ENCODE measurements around the gene C9.
"Not testable (repeated sequence)": the region's sequence is repeated elsewhere in the genome, so short reads cannot be mapped to it uniquely, and the experiment has no call there.

Gene C9

GRCh38 chr5:39319395-39319794, 44.9 kb downstream of the C9 start:
- Histone ChIP-seq H3K4me3 (ENCODE audit: insufficient read depth, low read length, poor library complexity, severe bottlenecking) (no peak overlapping the region), H3F3A (ENCODE audit: insufficient read depth) (no peaks in the 10 kb centered on the region), H3K9ac (ENCODE audit: low read length) (no peak overlapping the region), H3K36me3 (ENCODE audit: low read length) (no peaks in the 10 kb centered on the region), H4K20me1 (ENCODE audit: low read depth, low read length) (no peaks in the 10 kb centered on the region), H3K27ac (ENCODE audit: low read depth, low read length) (no peak overlapping the region), H3K4me2 (ENCODE audit: low read depth, low read length, poor library complexity, severe bottlenecking) (no peak overlapping the region), H3K9me3 (ENCODE audit: insufficient read depth, low read length) (no peaks in the 10 kb centered on the region), H2AFZ (ENCODE audit: low read depth, low read length, severe bottlenecking) (no peak overlapping the region), H3K27me3 (ENCODE audit: low read length) (no peaks in the 10 kb centered on the region), H3K79me2 (ENCODE audit: insufficient read depth, low read length) (no peaks in the 10 kb centered on the region), H3K9me2 (replicated peaks; ENCODE audit: insufficient read depth, low read length) (no peaks in the 10 kb centered on the region)
- no peak for TF ChIP-seq EZH2phosphoT487 (conservative IDR thresholded peaks at IDR 0.05; ENCODE audit: low read length)
- TF ChIP-seq, protein P1, sequence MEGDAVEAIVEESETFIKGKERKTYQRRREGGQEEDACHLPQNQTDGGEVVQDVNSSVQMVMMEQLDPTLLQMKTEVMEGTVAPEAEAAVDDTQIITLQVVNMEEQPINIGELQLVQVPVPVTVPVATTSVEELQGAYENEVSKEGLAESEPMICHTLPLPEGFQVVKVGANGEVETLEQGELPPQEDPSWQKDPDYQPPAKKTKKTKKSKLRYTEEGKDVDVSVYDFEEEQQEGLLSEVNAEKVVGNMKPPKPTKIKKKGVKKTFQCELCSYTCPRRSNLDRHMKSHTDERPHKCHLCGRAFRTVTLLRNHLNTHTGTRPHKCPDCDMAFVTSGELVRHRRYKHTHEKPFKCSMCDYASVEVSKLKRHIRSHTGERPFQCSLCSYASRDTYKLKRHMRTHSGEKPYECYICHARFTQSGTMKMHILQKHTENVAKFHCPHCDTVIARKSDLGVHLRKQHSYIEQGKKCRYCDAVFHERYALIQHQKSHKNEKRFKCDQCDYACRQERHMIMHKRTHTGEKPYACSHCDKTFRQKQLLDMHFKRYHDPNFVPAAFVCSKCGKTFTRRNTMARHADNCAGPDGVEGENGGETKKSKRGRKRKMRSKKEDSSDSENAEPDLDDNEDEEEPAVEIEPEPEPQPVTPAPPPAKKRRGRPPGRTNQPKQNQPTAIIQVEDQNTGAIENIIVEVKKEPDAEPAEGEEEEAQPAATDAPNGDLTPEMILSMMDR (IDR thresholded peaks at IDR 0.05; ENCODE audit: insufficient read depth, low read length, poor library complexity, severe bottlenecking): no peak

- not testable (repeated sequence) for H4K20me1 ChIP-seq (ENCODE audit: low read depth, low read length); H3K9me2 ChIP-seq (replicated peaks; ENCODE audit: insufficient read depth, low read length); H3F3A ChIP-seq (ENCODE audit: insufficient read depth); H2AFZ ChIP-seq (ENCODE audit: low read depth, low read length, severe bottlenecking); H3K9me3 ChIP-seq (ENCODE audit: insufficient read depth, low read length); H3K4me3 ChIP-seq (ENCODE audit: insufficient read depth, low read length, poor library complexity, severe bottlenecking); H3K4me2 ChIP-seq (ENCODE audit: low read depth, low read length, poor library complexity, severe bottlenecking); H3K36me3 ChIP-seq (ENCODE audit: low read length); H3K9ac ChIP-seq (ENCODE audit: low read length); H3K27me3 ChIP-seq (ENCODE audit: low read length); H3K27ac ChIP-seq (ENCODE audit: low read depth, low read length); H3K79me2 ChIP-seq (ENCODE audit: insufficient read depth, low read length)
Measured at GRCh38 chr5:39316464-39316863, 47.8 kb downstream of the C9 start.

- no peak overlapping the region for H2AFZ ChIP-seq (ENCODE audit: low read depth, low read length, severe bottlenecking)
- H3K36me3 ChIP-seq (ENCODE audit: low read length): no peaks in the 10 kb centered on the region
- no peaks in the 10 kb centered on the region for H3K27me3 ChIP-seq (ENCODE audit: low read length)
- H3K4me3 ChIP-seq (ENCODE audit: insufficient read depth, low read length, poor library complexity, severe bottlenecking): no peak overlapping the region
- no peaks in the 10 kb centered on the region for H3K9me2 ChIP-seq (replicated peaks; ENCODE audit: insufficient read depth, low read length)
- H3K4me2 ChIP-seq (ENCODE audit: low read depth, low read length, poor library complexity, severe bottlenecking): no peak overlapping the region
- TF ChIP-seq, protein P1 (IDR thresholded peaks at IDR 0.05; ENCODE audit: insufficient read depth, low read length, poor library complexity, severe bottlenecking): no peak
- no peak for TF ChIP-seq EZH2phosphoT487 (conservative IDR thresholded peaks at IDR 0.05; ENCODE audit: low read length)
- H3K9me3 ChIP-seq (ENCODE audit: insufficient read depth, low read length): no peaks in the 10 kb centered on the region
- no peak overlapping the region for H3K9ac ChIP-seq (ENCODE audit: low read length)
- no peaks in the 10 kb centered on the region for H3K79me2 ChIP-seq (ENCODE audit: insufficient read depth, low read length)
- H4K20me1 ChIP-seq (ENCODE audit: low read depth, low read length): no peaks in the 10 kb centered on the region
- no peak overlapping the region for H3K27ac ChIP-seq (ENCODE audit: low read depth, low read length)
- no peaks in the 10 kb centered on the region for H3F3A ChIP-seq (ENCODE audit: insufficient read depth)
Measured at GRCh38 chr5:39315995-39316394, 48.3 kb downstream of the C9 start.

GRCh38 chr5:39314591-39314990, 49.7 kb downstream of the C9 start:
- Histone ChIP-seq H3K9ac (ENCODE audit: low read length) (no peak overlapping the region), H3K27ac (ENCODE audit: low read depth, low read length) (no peak overlapping the region), H3K9me3 (ENCODE audit: insufficient read depth, low read length) (no peaks in the 10 kb centered on the region), H3K79me2 (ENCODE audit: insufficient read depth, low read length) (no peaks in the 10 kb centered on the region), H2AFZ (ENCODE audit: low read depth, low read length, severe bottlenecking) (no peak overlapping the region), H3K36me3 (ENCODE audit: low read length) (no peaks in the 10 kb centered on the region), H3K4me3 (ENCODE audit: insufficient read depth, low read length, poor library complexity, severe bottlenecking) (no peak overlapping the region), H4K20me1 (ENCODE audit: low read depth, low read length) (no peaks in the 10 kb centered on the region), H3K9me2 (replicated peaks; ENCODE audit: insufficient read depth, low read length) (no peaks in the 10 kb centered on the region), H3F3A (ENCODE audit: insufficient read depth) (no peaks in the 10 kb centered on the region), H3K4me2 (ENCODE audit: low read depth, low read length, poor library complexity, severe bottlenecking) (no peak overlapping the region), H3K27me3 (ENCODE audit: low read length) (no peaks in the 10 kb centered on the region)
- TF ChIP-seq, protein P1 (IDR thresholded peaks at IDR 0.05; ENCODE audit: insufficient read depth, low read length, poor library complexity, severe bottlenecking): no peak

All from SU-DHL-6 (cell line).